ENCODE data around the gene PDE4C.

PDE4C gene

DNA sequence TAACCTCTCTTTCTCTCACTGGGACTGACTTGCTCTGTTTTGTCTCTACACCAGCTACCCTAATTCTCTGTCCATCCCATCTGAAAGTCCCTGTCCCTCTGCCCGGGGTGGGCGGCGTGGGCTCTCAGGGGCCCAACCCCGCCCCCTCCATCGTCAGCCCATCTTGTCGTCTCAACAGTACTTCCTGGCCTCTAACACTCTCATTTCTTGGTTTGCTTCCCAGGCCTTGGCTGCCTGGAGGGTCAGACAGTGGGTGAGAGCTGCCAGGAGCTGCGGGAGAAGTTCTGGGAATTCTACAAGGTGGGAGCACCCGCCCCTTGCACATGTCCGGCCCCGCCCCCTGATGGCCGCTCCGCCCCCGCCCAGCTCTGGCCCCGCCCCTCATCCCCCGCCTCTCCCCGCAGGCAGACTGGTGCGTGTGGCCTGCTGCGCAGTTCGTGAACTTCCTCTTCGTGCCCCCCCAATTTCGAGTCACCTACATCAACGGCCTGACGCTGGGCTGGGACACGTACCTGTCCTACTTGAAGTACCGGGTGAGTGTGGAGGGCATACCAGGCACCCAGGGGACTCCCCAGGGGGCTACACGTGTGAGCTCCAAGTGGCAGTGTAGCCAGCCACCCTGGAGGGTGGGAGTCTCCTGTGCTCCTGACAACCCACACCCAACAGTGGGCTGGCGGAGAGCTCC is 31.5 kb downstream of the PDE4C start:
- no peak for DNase-seq

DNA sequence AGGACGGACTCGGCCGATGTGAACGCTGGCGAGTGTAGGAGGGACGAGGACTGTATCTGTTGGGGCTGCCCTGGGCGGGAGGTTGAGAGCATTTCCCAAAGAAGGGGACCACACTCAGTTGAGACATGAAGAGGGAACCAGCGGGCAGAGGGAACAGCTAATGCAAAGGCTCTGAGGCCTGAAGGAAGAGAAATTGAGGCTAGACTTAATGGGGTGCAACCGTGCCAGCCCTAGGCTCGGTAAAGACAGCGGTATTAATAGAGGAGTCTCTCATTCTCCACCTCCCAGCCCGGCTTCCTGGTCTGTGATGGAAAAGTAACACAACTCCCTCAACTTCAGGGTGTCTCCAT is 32.1 kb downstream of the PDE4C start:
- DNase-seq: no peak

DNA sequence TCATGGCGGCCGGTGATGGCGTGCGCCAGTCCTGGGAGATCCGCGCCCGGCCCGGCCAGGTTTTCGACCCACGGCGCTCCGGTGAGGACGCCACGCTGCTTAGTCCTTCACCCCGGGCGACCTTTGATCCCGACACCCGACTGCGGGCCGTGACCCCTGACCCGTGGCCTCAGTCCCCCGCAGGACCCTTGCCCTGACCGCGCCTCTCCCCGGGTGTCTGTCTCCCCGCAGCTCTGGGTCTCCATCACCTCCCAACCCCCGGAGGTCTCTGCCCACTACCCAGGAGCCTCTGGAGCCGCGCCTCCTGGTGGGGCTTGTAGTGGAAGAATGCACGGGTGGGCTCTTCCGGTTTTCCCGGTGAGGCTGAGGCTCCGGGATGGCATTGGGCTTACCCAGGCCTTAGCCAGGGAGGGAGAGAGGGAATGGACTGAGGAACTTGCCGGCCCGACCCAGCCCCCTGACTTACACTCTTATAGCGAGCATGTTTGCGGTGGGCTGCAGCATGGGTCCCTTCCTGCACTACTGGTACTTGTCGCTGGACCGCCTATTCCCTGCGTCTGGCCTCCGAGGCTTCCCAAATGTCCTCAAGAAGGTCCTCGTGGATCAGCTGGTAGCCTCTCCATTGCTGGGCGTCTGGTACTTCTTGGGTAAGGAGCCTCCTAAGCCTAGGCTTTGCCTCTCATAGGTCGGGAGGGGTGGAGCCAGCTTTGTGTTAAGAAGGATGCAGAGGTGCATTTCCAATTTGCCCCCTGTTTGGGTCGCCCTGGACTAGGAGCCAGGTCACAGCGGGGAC is 32.7 kb downstream of the PDE4C start:
- no peak for DNase-seq

DNA sequence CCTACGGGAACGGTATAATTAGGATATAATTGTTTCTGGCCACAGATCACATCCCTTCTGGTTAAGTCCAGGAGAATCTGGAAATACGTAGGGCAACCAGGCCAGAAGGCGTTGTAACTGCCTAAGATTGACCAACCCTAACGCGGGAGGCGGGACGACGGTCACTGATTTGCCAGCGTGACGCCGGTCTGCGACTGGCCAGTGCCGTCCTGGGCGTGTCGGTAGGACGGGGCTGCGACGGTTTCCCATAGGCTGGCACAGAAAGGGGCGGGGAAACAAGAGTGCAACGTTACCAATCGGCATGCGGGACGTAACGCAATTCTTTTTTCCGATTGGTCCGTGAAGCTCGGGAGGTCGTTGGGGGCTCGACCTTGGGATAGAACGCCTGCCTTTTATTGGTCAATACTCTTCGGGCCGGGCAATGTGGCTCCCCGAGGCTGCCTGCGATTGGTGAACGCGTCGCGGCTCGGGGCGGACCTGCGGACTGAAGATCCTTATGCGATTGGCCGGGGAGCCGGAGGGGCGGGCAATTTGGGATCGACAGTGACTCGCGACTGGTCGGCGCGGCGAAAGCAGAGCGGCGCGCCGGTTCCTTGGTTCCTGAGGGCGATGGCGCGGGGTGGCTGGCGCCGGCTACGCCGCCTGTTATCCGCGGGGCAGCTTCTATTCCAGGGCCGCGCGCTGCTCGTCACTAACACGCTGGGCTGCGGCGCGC is 33.4 kb downstream of the PDE4C start, which contains the start of gene MPV17L2:
MPV17L2 (plus strand) TSS at position 546 of the 715 bp plus-strand sequence; CDS start at position 610, 64 bp downstream.
- DNase-seq: peak; percentile 99 to 100

DNA sequence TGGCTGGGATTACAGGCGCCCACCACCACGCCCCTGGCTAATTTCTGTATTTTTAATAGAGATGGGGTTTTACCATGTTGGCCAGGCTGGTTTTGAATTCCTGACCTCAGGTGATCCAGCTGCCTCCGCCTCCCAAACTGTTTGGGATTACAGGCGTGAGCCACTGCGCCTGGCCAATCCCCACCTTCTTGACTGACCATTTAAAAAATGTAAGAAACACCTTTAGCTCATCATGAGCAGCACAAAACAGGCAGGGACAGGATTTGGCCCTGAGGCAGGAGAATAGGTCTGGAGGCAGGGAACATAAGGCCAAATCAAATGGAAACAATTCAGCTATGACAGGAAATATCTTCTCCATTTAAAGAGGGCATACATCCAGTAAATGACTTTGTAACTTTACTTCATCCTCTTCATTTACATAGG is 34.6 kb downstream of the PDE4C start:
- no peak for DNase-seq

DNA sequence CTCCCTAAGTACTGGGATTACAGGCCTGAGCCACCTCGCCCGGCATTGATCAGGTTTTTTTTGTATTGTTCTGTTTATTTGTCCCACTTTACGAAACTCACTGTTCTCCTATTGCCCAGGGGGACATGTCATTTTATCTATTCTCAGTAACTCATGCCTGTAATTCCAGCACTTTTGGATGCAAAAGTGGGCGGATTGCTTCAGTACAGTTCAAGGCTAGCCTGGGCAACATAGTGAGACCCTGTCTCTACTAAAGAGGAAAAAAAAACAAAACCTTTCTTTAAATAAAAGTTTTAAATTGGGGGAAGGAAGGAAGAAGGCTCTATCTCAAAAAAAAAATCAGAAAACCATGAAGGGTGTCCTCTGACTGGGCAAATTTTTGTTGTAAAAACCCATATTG is 36.0 kb downstream of the PDE4C start:
- DNase-seq: no peak

DNA sequence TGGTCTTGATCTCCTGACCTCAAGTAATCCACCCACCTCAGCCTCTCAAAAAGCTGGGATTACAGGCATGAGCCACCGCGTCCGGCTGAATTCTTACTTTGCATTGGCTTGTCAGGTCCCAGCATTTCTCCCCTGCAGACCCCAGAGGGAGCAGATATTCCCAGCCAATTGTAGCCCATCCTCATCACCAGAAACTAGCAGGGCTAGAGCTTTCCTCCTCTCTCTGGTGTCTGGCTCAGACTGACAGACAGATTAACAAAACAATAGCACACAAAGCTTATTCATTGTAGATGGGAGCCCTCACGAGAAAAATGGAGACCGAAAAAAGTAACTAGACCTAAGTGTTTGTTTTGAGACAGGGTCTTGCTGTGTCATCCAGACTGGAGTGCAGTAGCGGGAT is 40.7 kb downstream of the PDE4C start:
- no peak for DNase-seq

DNA sequence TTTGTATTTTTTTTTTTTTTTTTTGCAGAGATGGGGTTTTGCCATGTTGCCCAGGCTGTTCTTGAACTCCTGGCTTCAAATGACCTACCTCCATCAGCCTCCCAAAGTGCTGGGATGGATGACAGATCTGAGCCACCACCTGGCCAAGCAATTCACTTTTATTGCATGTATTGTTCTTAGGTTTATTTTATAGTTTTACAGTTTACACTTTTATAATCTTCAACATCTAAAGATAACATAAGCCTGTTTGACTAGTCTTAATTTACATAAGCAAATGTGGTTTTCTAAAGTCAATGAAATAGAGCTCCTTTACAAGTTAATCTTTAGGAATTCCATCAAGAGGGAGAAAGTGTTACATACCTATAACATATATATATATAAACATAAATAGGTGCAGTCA is 42.7 kb downstream of the PDE4C start:
- no peak for DNase-seq

DNA sequence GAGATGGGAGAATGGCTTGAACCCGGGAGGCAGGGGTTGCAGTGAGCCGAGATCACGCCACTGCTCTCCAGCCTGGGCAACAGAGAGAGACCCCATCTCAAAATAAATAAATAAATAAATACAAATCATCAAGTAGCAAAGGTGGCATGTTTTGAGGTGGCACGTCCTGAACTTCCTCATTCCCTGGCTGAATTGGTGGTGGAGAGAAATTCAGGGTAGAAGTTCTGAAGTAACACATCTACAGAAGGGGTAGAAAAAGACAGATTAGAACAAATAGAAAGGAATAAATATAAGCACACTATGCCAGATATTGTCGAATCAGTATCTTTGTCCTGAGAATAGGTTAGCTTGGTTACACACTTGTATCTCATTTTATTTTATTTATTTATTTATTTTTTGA is 46.3 kb downstream of the PDE4C start:
- DNase-seq: no peak

DNA sequence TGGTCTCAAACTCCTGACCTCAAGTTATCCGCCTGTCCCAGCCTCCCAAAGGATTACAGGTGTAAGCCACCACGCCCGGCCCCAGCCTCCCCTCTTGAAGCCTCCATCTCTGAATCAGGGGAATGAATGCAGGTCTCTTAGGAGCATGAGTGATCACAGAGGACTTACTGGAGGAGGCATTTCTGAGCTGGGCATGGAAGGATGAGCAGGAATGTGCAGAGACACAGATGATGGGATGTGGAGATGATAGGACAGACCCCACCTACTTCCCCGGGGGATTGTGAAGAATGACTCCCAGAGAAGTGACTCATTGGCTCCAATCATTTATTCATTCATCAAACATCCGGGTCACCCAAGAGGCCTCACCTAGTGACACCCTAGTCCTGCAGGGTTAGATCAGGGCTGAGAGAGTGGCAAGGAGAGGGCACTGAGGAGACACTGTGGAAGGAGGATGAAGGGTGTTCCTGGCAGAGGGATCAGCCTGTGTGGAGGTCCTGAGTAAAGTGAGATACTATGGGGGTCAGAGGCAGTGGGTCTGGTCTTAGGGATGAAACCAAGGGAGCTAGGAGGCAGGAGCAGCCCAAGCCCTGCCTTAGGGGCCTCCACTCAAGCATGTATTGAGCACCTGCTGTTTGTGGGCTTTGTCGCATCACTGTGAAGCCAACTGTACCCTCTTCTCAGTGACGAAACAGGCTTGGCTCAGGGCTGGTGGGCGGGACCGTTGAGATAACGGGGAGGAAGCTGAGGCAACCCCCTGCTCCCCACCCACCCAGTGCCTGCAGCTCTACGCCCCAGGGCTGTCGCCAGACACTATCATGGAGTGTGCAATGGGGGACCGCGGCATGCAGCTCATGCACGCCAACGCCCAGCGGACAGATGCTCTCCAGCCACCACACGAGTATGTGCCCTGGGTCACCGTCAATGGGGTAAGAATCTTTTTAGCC is 49.6 kb downstream of the PDE4C start:
- DNase-seq: no peak

DNA sequence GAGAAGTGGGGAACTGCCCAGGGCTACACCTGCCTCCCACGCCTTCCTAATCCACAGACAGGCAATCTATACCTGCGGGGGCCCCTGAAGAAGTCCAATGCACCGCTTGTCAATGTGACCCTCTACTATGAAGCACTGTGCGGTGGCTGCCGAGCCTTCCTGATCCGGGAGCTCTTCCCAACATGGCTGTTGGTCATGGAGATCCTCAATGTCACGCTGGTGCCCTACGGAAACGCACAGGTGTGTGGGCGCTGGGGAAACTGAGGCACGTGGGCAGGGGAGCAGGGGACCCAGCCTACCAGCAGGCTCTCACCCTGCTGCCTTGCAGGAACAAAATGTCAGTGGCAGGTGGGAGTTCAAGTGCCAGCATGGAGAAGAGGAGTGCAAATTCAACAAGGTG is 51.3 kb downstream of the PDE4C start:
- DNase-seq: no peak

Measured in hippocampal formation (tissue), 2 donors.